Skin of body (tissue), 2 donors: Measurements from ENCODE around the gene COL6A6. TPM values are rescaled to one million over a fixed set of nuclear protein-coding genes. Genes with fewer than 3 reads are reported as not detected.
A peak's percentile ranks its signal among the peaks of the same experiment; 100 is the strongest.
"Not testable (repeated sequence)": the region's sequence is repeated elsewhere in the genome, so short reads cannot be mapped to it uniquely, and the experiment has no call there.

ENCODE experiments used
- DNase-seq: peaks from one replicate; lab custom pipeline; 2025; lab: John Stamatoyannopoulos, UW
- total RNA-seq: library from RNA; depleted of rRNA; stranded (reverse); fragments of >200 nt; gene quantifications from one replicate; pipeline ENCODE4 v1.2.3, GENCODE V29; 2014

COL6A6 gene
- total RNA-seq, 1 donor from 2014 or later = 38.9 TPM

DNA sequence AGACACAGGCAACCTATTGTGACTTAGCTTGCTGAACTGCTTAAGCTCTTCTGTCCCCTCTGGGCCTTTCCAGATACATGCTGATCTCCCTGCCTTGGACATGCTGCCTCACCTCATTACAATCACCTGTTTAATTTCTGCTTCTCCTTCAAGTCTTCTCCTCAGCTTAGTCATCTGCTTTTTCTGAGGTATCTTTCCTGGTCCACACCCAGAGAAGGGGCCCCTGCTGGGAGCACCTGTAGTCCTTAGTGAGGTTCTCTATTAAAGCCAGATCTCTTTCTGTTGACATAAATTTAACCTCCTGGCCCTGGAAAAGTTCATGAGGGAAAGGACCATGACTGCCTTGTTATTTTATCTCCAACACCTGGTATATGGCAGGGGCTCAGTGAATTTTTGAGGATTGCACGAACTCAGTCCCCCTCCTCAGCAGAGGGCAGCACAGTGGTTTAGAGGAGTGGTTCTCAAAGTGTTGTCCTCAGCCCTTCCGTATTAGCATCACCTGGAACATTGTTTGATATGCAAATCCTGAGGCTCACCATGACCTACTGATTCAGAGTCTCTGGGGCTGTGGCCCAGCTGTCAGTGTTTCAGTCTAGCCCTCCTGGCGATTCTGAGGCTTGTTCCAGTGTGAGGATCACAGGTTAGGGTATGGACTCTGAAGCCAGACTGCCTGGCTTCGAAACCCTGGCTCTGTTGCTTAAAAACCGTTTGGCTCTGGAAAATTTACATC lies 12.7 kb downstream of the COL6A6 start:
- no peak for DNase-seq

DNA sequence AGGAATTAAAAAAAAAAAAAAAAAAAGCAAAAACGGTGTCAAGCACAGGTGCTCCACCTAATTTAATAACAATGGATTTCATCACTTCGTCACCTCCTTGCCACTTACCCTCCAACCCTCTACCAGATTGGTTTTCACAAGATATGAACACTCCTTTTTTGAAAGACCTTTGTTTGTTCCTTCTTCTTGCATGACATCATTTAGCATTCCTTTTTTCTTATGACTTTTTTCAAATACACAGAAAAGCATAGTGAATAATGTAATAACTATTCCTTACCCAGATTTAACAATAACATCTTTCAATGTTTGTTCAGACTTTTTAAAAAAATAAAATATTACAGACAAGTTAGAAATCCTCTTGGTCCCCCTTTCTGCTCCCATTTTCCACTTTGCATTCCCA lies 16.3 kb downstream of the COL6A6 start:
- DNase-seq = no peak

DNA sequence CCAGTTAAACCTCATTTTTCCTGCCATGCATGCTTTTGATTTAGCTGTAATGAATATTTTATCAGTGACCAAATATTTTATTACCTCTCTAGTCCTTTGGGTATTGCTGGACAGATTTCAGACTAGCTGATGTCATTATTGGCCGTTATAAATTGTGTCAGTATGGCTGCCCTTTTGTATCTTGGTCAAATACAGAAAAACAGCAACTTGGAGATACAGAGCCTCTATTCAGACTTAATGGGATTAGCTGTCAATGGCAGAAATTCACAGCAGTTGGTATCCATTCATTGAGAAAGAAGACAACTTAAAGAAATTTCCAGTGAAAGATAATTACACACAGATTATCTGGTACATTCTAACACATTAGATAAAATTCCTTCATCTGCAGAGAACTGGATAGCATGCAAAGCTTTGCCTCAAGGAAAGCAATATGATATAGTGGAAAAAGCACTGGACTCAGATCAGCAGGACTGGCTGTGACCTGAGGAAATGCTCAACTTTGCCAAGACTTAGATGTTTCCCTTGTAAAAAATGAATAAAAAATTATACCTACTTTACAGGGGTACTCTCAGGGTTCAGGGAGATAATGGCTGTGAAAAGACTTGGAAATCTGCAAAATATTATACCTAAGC lies 20.8 kb downstream of the COL6A6 start:
- DNase-seq = peak; percentile 55

DNA sequence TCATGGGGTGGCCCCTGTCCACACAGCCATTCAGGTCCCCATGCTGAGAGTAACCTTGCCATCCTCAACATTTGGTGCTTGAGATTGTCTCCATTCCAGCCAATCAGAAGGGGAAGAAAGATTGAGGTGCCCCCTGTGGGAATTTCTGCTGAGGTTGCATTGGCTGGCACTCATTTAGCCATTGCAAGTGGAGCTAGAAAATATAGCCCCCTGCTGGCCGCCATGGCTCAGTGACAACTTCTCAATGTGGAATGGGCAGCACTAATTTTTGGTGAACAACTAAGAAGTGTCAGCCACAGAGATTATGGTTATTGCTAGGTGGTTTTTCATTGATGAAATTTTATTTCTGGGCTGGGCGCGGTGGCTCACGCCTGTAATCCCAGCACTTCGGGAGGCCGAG lies 22.0 kb downstream of the COL6A6 start:
- no peak for DNase-seq

DNA sequence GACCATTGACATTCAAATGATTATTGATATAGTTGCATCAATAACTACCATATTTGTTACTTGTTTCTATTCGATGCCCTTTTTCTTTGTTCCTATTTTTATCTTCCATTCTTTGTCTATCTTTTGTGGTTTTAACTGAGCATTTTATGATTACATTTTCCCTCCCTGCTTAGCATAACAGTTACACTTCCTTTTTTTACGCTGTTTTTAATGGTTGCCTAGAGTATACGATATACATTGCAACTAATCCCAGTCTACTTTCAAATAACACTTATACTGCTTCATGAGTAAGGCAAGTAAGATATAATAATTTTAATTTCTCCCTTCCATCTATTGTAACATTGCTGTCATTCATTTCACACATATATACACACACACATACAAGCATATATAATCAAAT lies 26.3 kb downstream of the COL6A6 start:
- no peak for DNase-seq

DNA sequence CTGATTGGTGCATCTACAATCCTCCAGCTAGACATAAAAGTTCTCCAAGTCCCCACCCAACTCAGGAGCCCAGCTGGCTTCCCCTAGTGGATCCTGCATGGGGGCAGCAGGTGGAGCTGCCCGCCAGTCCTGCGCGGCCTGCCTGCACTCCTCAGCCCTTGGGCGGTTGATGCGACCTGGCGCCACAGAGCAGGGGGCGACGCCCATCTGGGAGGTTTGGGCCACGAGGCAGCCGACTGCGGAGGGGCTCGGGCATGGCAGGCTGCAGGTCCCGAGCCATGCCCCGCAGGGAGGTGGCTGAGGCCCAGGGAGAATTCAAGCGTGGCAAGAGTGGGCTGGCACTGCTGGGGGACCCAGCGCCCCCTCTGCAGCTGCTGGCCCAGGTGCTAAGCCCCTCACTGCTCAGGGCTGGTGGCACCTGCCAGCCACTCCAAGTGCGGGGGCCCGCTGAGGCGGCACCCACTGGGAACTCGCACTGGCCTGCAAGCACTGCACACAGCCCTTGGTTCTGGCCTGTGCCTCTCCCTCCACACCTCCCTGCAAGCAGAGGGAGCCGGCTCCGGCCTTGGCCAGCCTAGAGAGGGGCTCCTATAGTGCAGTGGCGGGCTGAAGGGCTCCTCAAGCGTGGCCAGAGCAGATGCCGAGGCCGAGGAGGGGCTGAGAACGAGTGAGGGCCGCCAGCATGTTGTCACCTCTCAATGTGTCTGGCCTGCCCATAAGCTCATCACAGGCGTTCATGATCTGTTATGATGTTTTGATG lies 30.1 kb downstream of the COL6A6 start:
- DNase-seq = no peak

DNA sequence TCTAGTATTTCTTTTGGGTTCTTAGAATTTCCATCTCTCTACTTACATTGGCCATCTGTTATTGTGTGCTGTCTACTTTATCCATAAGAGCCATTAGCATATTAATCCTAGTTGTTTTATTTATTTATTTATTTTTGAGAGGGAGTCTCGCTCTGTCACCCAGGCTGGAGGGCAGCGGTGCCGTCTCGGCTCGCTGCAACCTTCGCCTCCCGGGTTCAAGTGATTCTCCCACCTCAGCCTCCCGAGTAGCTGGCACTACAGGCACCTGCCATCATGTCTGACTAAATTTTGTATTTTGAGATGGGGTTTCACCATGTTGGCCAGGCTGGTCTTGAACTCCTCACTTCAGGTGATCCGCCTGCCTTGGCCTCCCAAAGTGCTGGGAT lies 30.7 kb downstream of the COL6A6 start:
- DNase-seq = not testable (repeated sequence)

DNA sequence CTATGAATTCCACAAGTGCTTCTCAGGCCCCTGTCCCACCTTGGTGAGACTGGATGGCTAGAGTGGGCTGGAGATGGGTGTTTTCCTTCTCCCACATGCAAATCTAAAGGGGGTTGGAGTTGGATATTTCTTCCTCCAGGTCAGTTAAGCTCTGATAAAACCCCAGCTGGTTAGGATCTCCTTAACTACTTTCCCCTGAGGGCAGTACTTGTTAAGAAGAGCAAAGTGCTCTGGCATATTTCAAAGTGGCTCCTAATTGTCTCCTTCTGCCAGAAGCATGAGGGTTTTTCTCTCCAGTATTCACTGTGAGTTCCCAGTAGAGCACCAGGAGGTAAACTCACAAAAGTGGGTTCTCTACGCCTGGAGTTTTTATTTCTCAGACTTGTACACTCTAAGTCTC lies 31.4 kb downstream of the COL6A6 start:
- no peak for DNase-seq

DNA sequence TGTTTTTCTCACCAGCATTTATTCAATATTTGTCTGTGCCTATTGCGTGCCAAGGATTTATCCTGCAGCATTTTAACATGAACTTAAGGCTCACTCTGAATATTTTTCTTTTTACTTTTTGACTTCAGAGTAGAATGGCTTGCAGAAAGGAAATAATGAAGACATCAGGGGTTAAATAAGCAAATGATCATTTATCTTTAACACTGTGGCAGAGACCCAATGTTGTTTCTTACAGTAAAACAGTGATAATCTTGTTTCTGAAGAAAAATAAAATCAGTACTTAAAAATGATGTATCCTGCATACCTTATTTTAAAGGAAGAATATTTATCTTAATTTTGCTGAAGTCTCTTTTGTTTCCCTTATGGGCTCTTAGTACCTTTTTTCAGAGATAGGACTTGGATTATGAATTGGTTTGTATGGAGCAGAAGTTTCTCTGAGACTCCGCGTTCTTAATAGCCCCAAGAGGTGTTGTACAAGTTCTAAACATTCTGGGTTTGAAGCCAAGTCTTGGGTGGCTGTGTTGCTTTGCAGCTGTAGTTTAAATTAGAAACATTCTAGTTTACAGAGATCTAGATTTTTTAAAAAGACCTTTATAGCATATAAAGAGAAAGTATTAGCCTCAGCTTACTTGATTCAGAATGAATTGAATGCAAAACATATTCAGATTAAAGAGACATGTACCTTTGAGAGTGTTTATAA lies 40.5 kb downstream of the COL6A6 start:
- peak; percentile 64 for DNase-seq

DNA sequence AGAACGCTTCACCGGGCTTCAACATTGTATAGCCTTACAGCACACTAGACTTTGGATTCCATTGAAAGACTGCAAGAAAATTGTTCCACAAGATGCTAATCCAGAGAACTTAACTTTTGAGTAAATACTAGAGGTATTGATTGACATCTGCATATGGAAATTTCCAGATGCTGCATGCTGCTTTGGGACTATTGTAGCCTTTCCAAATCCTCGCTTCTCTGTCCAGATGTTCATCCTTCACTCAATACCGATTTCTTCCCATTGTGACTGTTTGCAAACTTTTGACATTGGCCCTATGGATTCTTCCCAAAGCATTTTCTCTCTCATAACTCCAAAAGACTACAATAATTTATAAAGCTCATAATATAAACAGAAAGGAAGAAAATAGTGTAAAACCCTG lies 41.4 kb downstream of the COL6A6 start:
- peak; percentile 66 for DNase-seq

DNA sequence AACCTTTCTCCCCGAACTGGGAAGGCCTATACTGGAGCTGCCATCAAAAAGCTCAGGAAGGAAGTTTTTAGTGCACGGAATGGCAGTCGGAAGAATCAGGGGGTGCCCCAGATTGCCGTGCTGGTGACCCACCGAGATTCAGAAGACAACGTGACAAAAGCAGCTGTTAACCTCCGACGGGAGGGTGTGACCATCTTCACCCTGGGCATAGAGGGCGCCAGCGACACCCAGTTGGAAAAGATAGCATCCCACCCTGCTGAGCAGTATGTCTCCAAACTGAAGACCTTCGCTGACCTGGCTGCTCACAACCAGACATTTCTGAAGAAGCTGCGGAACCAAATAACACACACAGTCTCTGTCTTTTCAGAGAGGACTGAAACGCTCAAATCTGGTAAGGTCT lies 48.2 kb downstream of the COL6A6 start:
- DNase-seq = no peak

Other genes with a start within 250 kb of the COL6A6 start
- gene COL6A5, start 171.5 kb upstream of the COL6A6 start, total RNA-seq = 0.30 TPM
- 30.2 TPM for gene PIK3R4, start 229.7 kb downstream of the COL6A6 start, total RNA-seq